ENCODE data around the gene ZFP1. TPM values are rescaled to one million over a fixed set of nuclear protein-coding genes. Genes with fewer than 3 reads are reported as not detected.
A peak's percentile ranks its signal among the peaks of the same experiment; 100 is the strongest.

The ZFP1 gene
- polyA plus RNA-seq, 1 of the 3 experiments (the other 2 are of a cell fraction) = 3.0 TPM

DNA sequence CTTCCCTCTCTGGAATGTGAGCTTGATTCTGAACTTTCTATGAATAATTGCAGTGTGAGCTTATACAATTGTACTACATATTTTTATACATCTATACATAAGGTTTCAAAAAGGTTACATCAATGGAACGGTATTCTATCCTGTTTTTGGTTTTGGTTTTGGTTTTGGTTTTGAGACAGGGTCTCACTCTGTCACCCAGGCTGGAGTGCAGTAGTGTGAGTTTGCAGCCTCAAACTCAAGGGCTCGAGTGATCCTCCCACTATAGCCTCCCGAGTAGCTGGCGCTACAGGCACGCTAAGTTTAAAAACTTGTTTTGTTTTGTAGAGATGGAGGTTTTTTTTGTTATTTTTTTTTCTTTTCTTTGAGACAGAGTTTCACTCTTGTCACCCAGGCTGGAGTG lies 71.5 kb downstream of the ZFP1 start:
- Histone ChIP-seq H3K4me2 (0 out of 2 replicates have a peak overlapping the region, but pooled peaks have one; percentile 58), H3K27ac (ENCODE audit: low read depth in 2 of 2, low read length in 1 of 2) (peak overlapping the region in 1 of 2 experiments; percentile 12; a peak in 1 of 4 replicates), H3K27me3 (ENCODE audit: insufficient read depth) (no peaks in the 10 kb centered on the region), H4K20me1 (ENCODE audit: insufficient read depth) (no peaks in the 10 kb centered on the region), H3K4me3 (ENCODE audit: low read depth in 2 of 2, low read length in 1 of 2) (no peak overlapping the region), H3K9me2 (no peaks in the 10 kb centered on the region), H3K9ac (no peak overlapping the region), H3K36me3 (replicated peaks in 1 of 2; ENCODE audit: control insufficient read depth in 1 of 2, insufficient read depth in 2 of 2, low read length in 1 of 2) (no peaks in the 10 kb centered on the region), H3K79me2 (ENCODE audit: insufficient read depth) (no peaks in the 10 kb centered on the region), H2AFZ (ENCODE audit: low read depth) (no peak overlapping the region), H3F3A (replicated peaks; ENCODE audit: insufficient read depth) (no peaks in the 10 kb centered on the region), H3K9me3 (no peaks in the 10 kb centered on the region), H3K4me1 (ENCODE audit: control insufficient read depth in 1 of 2, insufficient read depth in 2 of 2, low read depth in 1 of 2, low read length in 1 of 2) (peaks cover 0 to 6% of the 10 kb centered on the region in 2 experiments; a peak in 1 of 4 replicates)
- TF ChIP-seq TEAD4 (IDR thresholded peaks at IDR 0.05; ENCODE audit: borderline replicate concordance, insufficient read depth) (no peak), GATA2 (CRISPR knock-in tag; IDR thresholded peaks at IDR 0.05) (no peak), FOXM1 (IDR thresholded peaks at IDR 0.05; ENCODE audit: low read depth) (no peak), RXRA (IDR thresholded peaks at IDR 0.05; ENCODE audit: borderline replicate concordance, low read depth) (no peak), USF1 (IDR thresholded peaks at IDR 0.05; ENCODE audit: borderline replicate concordance, low read depth) (no peak), ELF1 (IDR thresholded peaks at IDR 0.05) (no peak), TCF12 (IDR thresholded peaks at IDR 0.05) (no peak), GABPA (IDR thresholded peaks at IDR 0.05; ENCODE audit: low read depth) (no peak), MXI1 (IDR thresholded peaks at IDR 0.05; ENCODE audit: low read depth, low read length) (no peak)
- POLR2A ChIA-PET = no interaction called here
- DNase-seq = no peak
- CTCF ChIA-PET = interaction anchor here (1.5 to 3.8 kb wide), 2 partner anchors 14 to 20 kb away, joined by 6 to 18 read pairs; no protein-coding TSS in a partner anchor
- WGBS (ENCODE audit: low lambda C conversion rate) = 88% methylated on average over 5 of the region's 5 CpGs

Other genes with a start within 250 kb of the ZFP1 start
- gene WDR59, start 163.4 kb upstream of the ZFP1 start, polyA plus RNA-seq (2012; rRNA removed) = 48.2 and 60.2 TPM in 2 replicates
- gene ZNRF1, start 149.5 kb upstream of the ZFP1 start, polyA plus RNA-seq (2012; rRNA removed) = 20.6 and 23.7 TPM in 2 replicates
- gene LDHD, start 31.7 kb upstream of the ZFP1 start, polyA plus RNA-seq (2012; rRNA removed) = 0.53 and 0.70 TPM in 2 replicates
- gene CTRB2, start 58.6 kb downstream of the ZFP1 start, polyA plus RNA-seq (2012; rRNA removed) = not detected in 2 replicates
- not detected in 2 replicates for gene CTRB1, start 70.5 kb downstream of the ZFP1 start, polyA plus RNA-seq (2012; rRNA removed)
- 29.2 and 45.1 TPM in 2 replicates for gene BCAR1, start 103.1 kb downstream of the ZFP1 start, polyA plus RNA-seq (2012; rRNA removed)

Data from SK-N-SH (cell line).